COLO668 (cell line): Measurements from ENCODE around the gene ZNF581.

Experiments
- DNase-seq: peaks from one replicate; lab custom pipeline; 2025; ENCODE audit not compliant: unreplicated experiment; lab: John Stamatoyannopoulos, UW

ZNF581 gene

GRCh38 chr19:55677572-55678028 lies 34.2 kb downstream of the ZNF581 start:
- DNase-seq = no peak

GRCh38 chr19:55678121-55678671 lies 34.7 kb downstream of the ZNF581 start:
- DNase-seq = no peak

- DNase-seq = no peak
These were observed 36.2 kb downstream of the ZNF581 start for GRCh38 chr19:55679343-55680257.

- no peak for DNase-seq
These were observed 37.1 kb downstream of the ZNF581 start for GRCh38 chr19:55680339-55681130.

GRCh38 chr19:55681131-55682092 lies 38.0 kb downstream of the ZNF581 start:
- DNase-seq = no peak

- peak; percentile 7 for DNase-seq
These were observed 40.2 kb downstream of the ZNF581 start for GRCh38 chr19:55683449-55684261.

- DNase-seq = no peak
These were observed 41.7 kb downstream of the ZNF581 start for GRCh38 chr19:55684946-55685681.

- DNase-seq = no peak
These were observed 42.3 kb downstream of the ZNF581 start for GRCh38 chr19:55685776-55686175.

GRCh38 chr19:55686311-55687050 lies 43.0 kb downstream of the ZNF581 start:
- no peak for DNase-seq

GRCh38 chr19:55687281-55688201 lies 44.1 kb downstream of the ZNF581 start:
- no peak for DNase-seq

- peak; percentile 83 for DNase-seq
These were observed 45.2 kb downstream of the ZNF581 start for GRCh38 chr19:55688422-55689218.

GRCh38 chr19:55689411-55690108 lies 46.1 kb downstream of the ZNF581 start:
- no peak for DNase-seq

GRCh38 chr19:55690109-55690768 lies 46.8 kb downstream of the ZNF581 start:
- DNase-seq = no peak

GRCh38 chr19:55690769-55691545 lies 47.5 kb downstream of the ZNF581 start:
- DNase-seq = no peak
